ENCODE data around the gene SUSD2.
A peak's percentile ranks its signal among the peaks of the same experiment; 100 is the strongest.
"Not testable (repeated sequence)": the region's sequence is repeated elsewhere in the genome, so short reads cannot be mapped to it uniquely, and the experiment has no call there.

Gene SUSD2

DNA sequence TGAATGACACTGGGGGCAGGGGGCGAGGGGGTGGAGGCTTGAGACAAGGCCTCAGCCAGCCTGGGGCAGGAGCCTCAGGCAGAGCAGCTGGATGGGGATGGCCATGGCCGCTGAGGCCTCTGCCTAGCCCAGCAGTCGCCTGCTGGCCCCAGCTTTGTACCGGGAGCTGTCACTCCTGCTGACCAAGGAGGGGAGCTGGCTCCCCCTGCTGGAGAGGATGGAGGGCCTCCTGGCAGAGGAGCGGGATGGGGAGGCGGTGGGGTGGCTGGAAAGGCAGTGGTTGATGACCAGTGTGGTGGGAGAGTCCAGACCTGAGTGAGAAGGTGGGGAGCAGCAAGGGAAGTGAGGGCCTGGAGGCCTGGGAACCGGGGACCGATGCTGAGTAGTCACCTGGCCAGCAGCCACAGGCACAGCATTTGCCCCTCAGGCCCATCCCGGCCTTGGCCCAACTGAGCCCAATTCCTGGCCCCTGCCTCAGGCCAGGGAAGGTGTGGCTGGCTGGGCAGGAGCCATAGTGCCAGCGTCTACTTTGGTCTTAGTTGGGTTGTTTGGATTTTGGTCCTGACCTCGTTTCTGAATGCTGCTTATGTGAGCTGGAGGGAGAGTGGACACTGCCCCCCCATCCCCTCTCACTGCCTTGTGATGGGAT, 6.0 kb upstream of the SUSD2 start:
- Mint-ChIP-seq H3K36me3 (peaks cover 18% of the 10 kb centered on the region), H3K27me3 (no peaks in the 10 kb centered on the region), H3K4me3 (no peak overlapping the region), H3K27ac (peak overlapping the region; percentile 28), H3K4me1 (no peaks in the 10 kb centered on the region), H3K9me3 (no peaks in the 10 kb centered on the region)
- DNase-seq = peak; percentile 78
- CTCF ChIA-PET = interaction anchor here (0.7 to 2.9 kb wide), 15 partner anchors 10 to 204 kb away, joined by 3 to 17 read pairs (median 4); partner anchors contain the start of gene CABIN1

DNA sequence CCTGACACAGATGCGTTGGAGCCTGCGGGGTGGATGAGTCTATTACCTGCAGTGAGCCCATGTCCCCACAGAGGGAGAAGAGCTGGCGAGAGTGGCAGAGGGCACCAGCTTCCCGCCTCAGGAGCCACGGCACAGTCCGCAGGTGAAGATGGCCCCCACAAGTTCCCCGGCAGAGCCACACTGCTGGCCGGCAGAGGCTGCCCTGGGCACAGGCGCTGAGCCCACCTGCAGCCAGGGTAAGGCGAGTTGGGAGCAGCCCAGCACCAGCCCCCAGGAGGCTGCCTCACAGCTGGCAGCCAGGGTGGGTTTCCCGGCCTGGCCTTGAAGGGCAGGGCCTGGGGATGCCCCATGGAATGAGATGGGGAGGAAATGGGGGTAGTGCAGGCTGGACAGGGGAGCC, 5.2 kb upstream of the SUSD2 start:
- Mint-ChIP-seq H3K9me3 (no peaks in the 10 kb centered on the region), H3K36me3 (peaks cover 18% of the 10 kb centered on the region), H3K27me3 (no peaks in the 10 kb centered on the region), H3K4me3 (no peak overlapping the region), H3K27ac (no peak overlapping the region), H3K4me1 (no peaks in the 10 kb centered on the region)
- CTCF ChIA-PET = interaction anchor here (0.6 to 2.9 kb wide), 7 partner anchors 19 to 172 kb away, joined by 3 to 17 read pairs (median 4); no protein-coding TSS in a partner anchor
- no peak for DNase-seq

DNA sequence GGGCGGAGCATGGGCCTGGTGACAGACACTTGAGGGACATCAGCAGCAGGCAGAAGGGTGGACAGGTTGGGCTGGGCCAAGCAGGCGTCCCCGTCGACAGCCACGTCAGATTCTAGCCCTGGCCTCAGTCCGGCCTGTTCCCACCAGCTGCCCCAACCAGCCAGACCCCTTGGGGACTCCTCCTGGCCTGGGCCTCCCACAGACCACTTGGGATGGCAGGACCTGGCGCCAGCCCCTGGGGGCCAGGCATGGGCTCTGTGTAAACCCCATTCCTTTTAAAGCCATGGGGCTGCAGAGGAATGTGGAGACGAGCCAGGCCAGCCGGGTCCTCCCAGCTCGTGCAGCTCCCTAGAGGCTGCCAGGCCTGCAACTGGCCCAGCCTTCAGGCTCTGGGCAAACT, 4.7 kb upstream of the SUSD2 start:
- DNase-seq = no peak
- no peaks in the 10 kb centered on the region for H3K4me1 Mint-ChIP-seq
- CTCF ChIA-PET = interaction anchor here (0.6 to 2.9 kb wide), 2 partner anchors 69 to 129 kb away, joined by 3 to 17 read pairs; no protein-coding TSS in a partner anchor
- peaks cover 16% of the 10 kb centered on the region for H3K36me3 Mint-ChIP-seq
- no peaks in the 10 kb centered on the region for H3K9me3 Mint-ChIP-seq
- H3K27ac Mint-ChIP-seq = no peak overlapping the region
- no peaks in the 10 kb centered on the region for H3K27me3 Mint-ChIP-seq
- no peak overlapping the region for H3K4me3 Mint-ChIP-seq

DNA sequence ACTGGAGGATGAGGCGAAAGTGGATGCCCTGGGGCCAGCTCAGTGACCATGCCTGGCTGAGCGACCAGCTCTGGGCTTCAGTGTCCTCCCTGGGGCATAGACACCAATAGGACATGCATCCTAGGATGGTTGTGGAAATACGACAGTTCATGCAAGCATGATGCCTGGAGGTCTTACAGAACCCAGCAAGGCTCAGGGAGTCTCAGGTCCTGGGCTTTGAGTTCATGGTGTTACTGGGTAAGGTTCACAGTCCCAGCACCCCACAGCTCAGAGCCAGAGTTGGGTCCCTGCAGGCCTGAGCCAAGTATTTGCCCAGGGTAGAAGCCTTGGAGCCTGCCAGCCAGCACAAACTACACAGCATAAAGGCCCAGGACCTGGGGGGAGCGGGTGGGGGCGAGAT, 4.2 kb upstream of the SUSD2 start:
- CTCF ChIA-PET = no interaction called here
- DNase-seq = no peak
- Mint-ChIP-seq H3K36me3 (peaks cover 14% of the 10 kb centered on the region), H3K4me3 (no peak overlapping the region), H3K27ac (no peak overlapping the region), H3K9me3 (no peaks in the 10 kb centered on the region), H3K27me3 (no peaks in the 10 kb centered on the region), H3K4me1 (no peaks in the 10 kb centered on the region)

DNA sequence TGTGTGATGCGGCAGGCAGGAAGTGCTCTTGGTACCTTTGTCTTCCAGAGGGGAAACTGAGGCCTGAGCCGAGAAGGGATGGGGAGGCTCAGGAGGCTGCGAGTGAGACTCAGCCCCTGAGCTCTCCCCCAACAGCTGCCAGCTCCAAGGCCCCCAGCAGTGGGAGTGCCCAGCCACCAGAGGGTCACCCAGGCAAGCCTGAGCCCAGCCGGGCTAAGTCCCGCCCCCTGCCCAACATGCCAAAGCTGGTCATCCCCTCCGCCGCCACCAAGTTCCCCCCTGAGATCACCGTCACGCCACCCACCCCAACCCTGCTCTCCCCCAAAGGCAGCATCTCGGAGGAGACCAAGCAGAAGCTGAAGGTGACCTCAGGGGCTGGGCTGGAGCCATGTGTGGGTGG, 3.8 kb upstream of the SUSD2 start:
- CTCF ChIA-PET = no interaction called here
- no peaks in the 10 kb centered on the region for H3K9me3 Mint-ChIP-seq
- H3K27me3 Mint-ChIP-seq = no peaks in the 10 kb centered on the region
- no peak overlapping the region for H3K27ac Mint-ChIP-seq
- H3K4me1 Mint-ChIP-seq = no peaks in the 10 kb centered on the region
- H3K36me3 Mint-ChIP-seq = peaks cover 14% of the 10 kb centered on the region
- no peak overlapping the region for H3K4me3 Mint-ChIP-seq
- no peak for DNase-seq

DNA sequence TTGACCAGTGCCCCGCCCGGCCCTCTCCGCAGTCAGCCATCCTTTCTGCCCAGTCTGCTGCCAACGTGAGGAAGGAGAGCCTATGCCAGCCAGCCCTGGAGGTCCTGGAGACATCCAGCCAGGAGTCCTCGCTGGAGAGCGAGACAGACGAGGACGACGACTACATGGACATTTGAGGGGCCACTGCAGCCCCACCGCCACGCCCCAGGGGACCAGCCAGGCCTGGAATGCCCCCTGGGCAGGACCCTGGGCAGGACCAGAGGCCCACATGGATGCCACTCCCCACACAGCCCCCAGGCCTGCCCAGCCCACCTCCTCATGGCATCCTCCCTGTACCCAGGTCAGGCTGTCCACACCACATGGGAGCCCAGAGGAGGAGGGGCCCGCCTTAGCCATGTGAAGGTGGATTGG, 3.3 kb upstream of the SUSD2 start:
- Mint-ChIP-seq H3K36me3 (peaks cover 13% of the 10 kb centered on the region), H3K4me1 (no peaks in the 10 kb centered on the region), H3K4me3 (no peak overlapping the region), H3K27me3 (no peaks in the 10 kb centered on the region), H3K27ac (peak overlapping the region; percentile 58), H3K9me3 (no peaks in the 10 kb centered on the region)
- CTCF ChIA-PET = interaction anchor here (1.2 kb wide), 1 partner anchor 72 kb away, joined by 4 read pairs; no protein-coding TSS in a partner anchor
- no peak for DNase-seq

DNA sequence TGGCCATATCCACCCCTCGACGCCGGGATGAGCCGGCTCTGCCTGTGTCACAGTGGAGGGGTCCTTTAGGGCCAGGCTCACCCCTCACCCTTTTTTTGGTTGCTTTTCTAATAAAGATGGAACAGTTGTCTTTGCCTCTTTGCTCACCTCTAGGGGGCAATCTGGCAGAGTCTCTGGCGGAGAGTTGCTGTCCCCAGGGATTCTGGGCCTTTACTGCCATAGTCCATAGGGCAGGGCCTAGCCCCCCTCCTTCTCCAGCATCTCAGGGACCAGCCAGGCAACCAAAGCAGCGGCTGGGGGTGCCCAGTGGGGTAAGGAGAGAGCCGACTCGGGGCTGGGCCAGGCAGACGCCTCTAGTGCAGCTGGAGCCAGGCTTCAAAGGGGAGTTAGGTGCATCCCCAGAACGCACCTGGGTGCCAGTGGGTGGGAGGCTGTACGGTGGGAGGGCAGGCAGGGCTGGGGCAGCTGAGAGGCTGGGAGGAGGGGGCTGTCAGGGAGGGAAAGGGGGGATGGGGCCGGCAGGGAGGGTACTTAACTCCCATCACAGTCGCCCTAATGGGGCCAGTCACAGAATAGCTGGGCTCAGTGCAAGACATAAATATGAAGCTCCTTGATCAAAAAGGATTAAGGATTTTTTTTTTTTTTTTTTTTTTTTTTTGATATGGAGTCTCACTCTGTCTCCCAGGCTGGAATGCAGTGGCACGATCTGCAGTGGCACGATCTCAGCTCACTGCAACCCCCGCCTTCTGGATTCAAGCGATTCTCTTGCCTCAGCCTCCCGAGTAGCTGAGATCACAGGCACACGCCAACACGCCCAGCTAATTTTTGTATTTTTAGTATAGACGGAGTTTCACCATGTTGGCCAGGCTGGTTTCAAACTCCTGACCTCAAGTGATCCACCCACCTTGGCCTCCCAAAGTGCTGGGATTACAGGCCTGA, 2.5 kb upstream of the SUSD2 start:
- H3K4me3 Mint-ChIP-seq = no peak overlapping the region
- peak overlapping the region; percentile 49 for H3K27ac Mint-ChIP-seq
- no peaks in the 10 kb centered on the region for H3K27me3 Mint-ChIP-seq
- H3K4me1 Mint-ChIP-seq = no peaks in the 10 kb centered on the region
- peaks cover 7% of the 10 kb centered on the region for H3K36me3 Mint-ChIP-seq
- no peak for DNase-seq
- CTCF ChIA-PET = interaction anchor here (0.7 to 1.3 kb wide), 6 partner anchors 12 to 194 kb away, joined by 3 to 5 read pairs (median 4); no protein-coding TSS in a partner anchor
- H3K9me3 Mint-ChIP-seq = no peaks in the 10 kb centered on the region

DNA sequence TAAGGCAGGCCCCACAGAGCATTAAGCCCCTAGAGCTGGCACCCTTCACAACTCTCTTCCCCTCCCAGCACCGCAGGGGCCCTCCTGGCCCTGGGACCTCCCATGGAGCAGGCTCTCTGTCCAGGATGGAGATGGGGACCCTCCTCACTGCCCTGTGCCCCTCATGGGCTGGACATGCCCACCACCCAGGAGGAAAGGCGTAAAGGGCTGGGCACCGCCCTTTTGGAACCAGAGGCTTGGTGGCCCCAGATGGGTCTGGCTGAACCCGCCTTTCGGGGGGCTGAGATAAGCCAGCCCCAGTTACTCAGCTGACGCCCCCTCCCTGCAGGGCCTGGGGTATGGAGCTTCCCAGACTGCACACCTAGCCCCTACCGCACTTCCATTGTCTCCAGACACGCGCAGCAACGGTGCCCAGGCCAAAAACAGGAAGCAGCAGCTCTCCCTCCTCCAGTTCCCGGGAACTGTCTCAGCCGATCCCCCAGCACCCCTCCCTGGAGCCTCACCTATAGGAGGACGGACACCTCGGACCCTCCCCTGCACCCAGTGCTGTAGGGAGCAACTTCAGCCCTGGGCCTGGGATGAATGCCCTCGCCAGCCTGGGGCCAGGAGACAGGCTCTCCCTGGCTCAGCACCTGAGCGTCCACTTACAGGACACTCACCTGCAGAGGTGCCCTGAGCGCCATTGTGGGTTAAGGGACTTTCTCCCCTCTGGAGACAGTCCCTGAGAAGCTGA, 1.6 kb upstream of the SUSD2 start:
- Mint-ChIP-seq H3K4me1 (no peaks in the 10 kb centered on the region), H3K36me3 (peaks cover 6% of the 10 kb centered on the region)

DNA sequence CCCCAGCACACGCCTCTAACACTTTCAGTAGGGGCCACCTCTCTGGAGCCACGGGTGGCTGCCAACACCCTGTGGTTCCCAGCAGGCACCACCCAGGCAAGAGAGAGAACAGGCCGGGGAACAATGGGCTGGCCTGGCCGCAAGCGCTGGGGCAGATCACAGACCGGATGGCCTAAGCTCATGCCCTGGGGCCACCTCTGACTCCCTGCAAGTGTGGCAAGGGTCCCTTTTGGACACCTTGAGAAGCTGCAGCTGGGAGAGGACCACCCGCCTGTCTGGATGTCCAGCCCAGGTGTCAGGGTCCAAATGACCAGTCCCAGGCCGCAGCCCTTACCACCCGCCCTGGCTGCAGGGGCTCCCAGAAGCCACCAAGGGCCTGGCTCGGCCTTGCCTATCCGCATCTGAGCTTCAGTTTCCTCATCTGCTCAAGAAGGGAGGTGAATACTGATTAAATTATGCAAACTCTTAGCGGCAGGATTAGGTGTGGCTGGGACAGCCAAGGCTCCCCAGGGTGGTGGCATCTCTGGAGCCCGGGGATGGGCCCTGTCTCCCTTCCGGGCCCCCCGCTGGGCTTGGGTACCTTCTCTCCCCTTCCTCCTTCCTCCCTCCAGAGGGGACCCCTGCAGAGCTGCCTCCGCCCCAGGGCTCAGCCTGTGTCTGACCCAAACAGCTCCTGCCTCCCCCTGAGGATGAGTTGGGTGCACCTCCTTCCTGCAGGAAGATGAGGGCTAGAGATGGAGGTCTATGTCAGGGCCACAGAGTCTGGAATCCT, 785 bp upstream of the SUSD2 start:
- Mint-ChIP-seq H3K27me3 (no peaks in the 10 kb centered on the region), H3K4me3 (no peak overlapping the region), H3K36me3 (peaks cover 3% of the 10 kb centered on the region), H3K9me3 (no peaks in the 10 kb centered on the region), H3K27ac (peak overlapping the region; percentile 24), H3K4me1 (no peaks in the 10 kb centered on the region)
- no peak for DNase-seq
- CTCF ChIA-PET = interaction anchor here (1.0 kb wide), 1 partner anchor 10 kb away, joined by 3 read pairs; no protein-coding TSS in a partner anchor

More for the DNA sequence above, 1.6 kb upstream of the SUSD2 start:
- DNase-seq = no peak
- Mint-ChIP-seq H3K9me3 (no peaks in the 10 kb centered on the region), H3K27ac (peak overlapping the region; percentile 37), H3K4me3 (no peak overlapping the region), H3K27me3 (no peaks in the 10 kb centered on the region)
- CTCF ChIA-PET = interaction anchor here (0.7 to 1.3 kb wide), 7 partner anchors 9 to 195 kb away, joined by 3 to 5 read pairs (median 4); no protein-coding TSS in a partner anchor

DNA sequence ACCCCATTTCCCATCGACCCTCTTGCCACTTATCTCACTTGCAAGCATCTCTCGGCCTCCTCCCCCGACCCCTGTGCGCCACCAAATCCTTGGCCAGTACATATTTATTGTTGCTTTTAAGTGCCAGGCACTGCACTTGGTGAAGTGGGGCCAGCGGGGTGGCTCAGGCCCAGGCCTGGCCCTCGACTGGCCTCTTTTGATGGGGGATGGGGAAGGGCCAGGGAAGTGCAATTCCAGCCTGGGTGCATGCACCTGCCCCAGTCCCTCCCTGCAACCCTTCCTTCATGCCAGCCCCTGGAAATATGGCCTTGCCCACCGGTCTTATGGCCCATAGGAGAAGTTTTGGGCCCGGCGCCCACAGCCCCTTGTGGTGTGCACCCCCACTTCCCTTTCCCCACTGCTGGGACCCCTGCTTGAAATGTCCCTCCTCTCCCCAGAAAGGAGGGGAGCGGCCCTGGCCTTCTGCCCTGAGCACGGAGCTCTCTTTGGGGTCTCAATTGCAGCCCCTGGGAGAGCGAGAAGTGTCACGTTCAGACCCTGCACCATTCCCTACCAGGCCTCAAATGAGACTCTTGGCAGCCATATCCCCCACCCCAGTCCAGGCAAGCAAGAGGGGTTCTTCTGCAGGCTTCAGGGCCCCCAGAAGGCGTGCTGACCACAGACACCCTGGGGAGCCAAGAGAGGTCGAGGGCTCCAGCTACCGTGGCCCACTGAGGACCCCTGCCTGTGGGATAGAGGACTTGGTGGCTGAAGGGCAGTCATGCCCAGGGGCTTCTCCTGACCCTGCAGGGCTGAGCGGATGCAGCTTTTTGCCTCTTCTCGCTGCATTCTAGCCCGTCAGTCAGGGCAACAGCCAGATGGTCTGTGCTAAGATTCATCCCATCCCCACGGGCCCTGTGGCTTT, 961 bp downstream of the SUSD2 start:
- no peak overlapping the region for H3K27ac Mint-ChIP-seq
- H3K36me3 Mint-ChIP-seq = peaks cover 3% of the 10 kb centered on the region
- no peaks in the 10 kb centered on the region for H3K4me1 Mint-ChIP-seq
- no peak for DNase-seq
- H3K4me3 Mint-ChIP-seq = no peak overlapping the region
- no peaks in the 10 kb centered on the region for H3K27me3 Mint-ChIP-seq
- H3K9me3 Mint-ChIP-seq = no peaks in the 10 kb centered on the region
- CTCF ChIA-PET = no interaction called here

DNA sequence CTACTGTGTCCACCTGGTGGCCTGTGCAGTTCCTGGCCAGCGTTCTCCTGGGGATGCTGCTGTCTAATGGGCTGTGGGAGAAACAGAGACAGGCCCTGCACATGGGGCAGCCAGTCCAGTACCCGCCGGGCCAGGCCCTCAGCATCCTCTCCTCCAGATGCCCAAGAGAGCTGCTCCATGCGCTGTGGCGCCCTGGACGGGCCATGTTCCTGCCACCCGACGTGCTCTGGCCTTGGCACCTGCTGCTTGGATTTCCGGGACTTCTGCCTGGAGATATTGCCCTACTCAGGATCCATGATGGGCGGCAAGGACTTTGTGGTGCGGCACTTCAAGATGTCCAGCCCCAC, 1.6 kb downstream of the SUSD2 start:
- CTCF ChIA-PET, DNase-seq, H3K27me3 Mint-ChIP-seq, H3K4me3 Mint-ChIP-seq, H3K36me3 Mint-ChIP-seq, H3K27ac Mint-ChIP-seq, H3K4me1 Mint-ChIP-seq, H3K9me3 Mint-ChIP-seq: not testable (repeated sequence)

DNA sequence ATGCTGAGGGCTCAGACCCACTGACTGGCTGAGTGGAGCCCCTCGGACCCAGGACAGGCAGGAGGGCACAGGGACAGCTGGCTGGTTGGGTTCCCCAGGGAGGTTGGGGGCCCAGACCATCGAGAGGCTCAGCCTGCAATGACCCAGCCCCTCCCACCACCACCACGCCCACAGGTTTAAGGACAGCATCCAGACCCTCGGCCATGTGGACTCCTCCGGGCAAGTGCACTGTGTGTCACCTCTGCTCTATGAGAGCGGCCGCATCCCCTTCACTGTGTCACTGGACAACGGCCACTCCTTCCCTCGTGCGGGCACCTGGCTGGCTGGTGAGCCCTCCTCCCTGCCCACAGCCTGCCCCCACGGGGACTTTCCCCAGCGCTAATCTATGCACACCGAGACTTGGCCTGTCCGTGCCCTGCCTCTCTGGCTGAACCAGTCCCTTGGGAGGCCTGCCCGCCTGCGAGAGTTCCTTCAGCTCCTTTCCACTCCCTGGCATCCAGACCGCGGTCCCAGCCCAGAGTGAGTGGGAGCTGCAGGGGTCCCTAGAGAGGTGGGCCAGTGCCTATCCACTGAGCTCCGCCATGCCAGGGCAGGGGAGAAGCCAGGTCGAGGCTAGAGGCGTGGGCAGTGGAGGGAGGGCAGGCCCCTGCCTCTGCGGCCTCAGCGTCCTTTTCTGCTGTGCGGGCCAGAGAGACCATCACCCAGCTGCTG, 2.2 kb downstream of the SUSD2 start:
- no peak for DNase-seq
- no peak overlapping the region for H3K27ac Mint-ChIP-seq
- H3K9me3 Mint-ChIP-seq = no peaks in the 10 kb centered on the region
- peaks cover 1% of the 10 kb centered on the region for H3K36me3 Mint-ChIP-seq
- H3K27me3 Mint-ChIP-seq = no peaks in the 10 kb centered on the region
- no peaks in the 10 kb centered on the region for H3K4me1 Mint-ChIP-seq
- H3K4me3 Mint-ChIP-seq = no peak overlapping the region
- CTCF ChIA-PET = no interaction called here

All from activated naive CD4-positive, alpha-beta T cell treated with anti-CD3 and anti-CD28 coated beads, Interleukin-2, amount 10 ng/mL, durations not matched to agents 7 days and 5 days (primary cell).